Heart left ventricle (tissue), 13 donors: ENCODE data around the gene USP13.

Experiments used
- CTCF ChIP-seq, 12 donors: fragments of 200-600 bp; sonication (generic) in 4 of 12; IDR thresholded peaks; one replicate each; pipeline versions ENCODE4 v1.5.0 to v1.8.0; 2018 to 2022; ENCODE audit warnings: antibody characterized with exemption in 12 of 12, mild to moderate bottlenecking in 5 of 12
- POLR2A ChIP-seq, 2 donors: fragments of 450-650 bp; IDR thresholded peaks; one replicate each; pipeline ENCODE4 v1.6.1; 2017; ENCODE audit warnings: antibody characterized with exemption in 2 of 2, mild to moderate bottlenecking in 2 of 2, moderate library complexity in 2 of 2
- donor health status: ischemic (EF 13 %, LVEDD 7.1; RV severe dilation, severe dysfunction).
- donor health status: DM: no; HTN: yes; CAD: no.
- donor health status: DM: no; HTN: no; CAD: no.
- donor health status: ischemic (EF 25% LVEDD 6.9; RV normal size, moderate dysfunction).
- donor health status: ischemic (EF 25% LVEDD 5.7; RV mildly dilated, moderate dysfunction).
- donor health status: ischemic (EF 35%, LVEDD 5.7; RV mildly dilated, moderate dysfunction).
- donor health status: nonischemic (EF 11% LVEDD 7.7; RV severe dilation, severe dysfunction).
- donor health status: DM: yes; HTN: yes; CAD: no.
- donor health status: PGD.
- donor health status: ischemic (EF 29% LVEDD 5.4; RV normal size, mild dysfunction).
- donor health status: nonischemic (EF 23%, LVEDD 6.1; RV moderate dilation, normal function).

- TF ChIP-seq CTCF (IDR thresholded peaks at IDR 0.05) (no peak), POLR2A (IDR thresholded peaks at IDR 0.05) (no peak)
Measured at GRCh38 chr3:179726075-179726699, 73.3 kb downstream of the USP13 start.
